Mesodermal cell (in vitro differentiated cells): Measurements from ENCODE around the gene PPP1R1B.

ENCODE experiments used
- H3K27ac ChIP-seq: 2 replicates; pipeline ENCODE4 v1.7.0; 2013; ENCODE audit warnings: mild to moderate bottlenecking, low read depth, low read length, moderate library complexity; ENCODE audit not compliant: severe bottlenecking
- H3K36me3 ChIP-seq: 2 replicates; pipeline ENCODE4 v1.7.1; 2013; ENCODE audit warnings: mild to moderate bottlenecking, low read length, moderate library complexity; ENCODE audit not compliant: control insufficient read depth, insufficient read depth
- H3K4me1 ChIP-seq: one replicate; pipeline ENCODE4 v1.7.1; 2013; ENCODE audit warnings: mild to moderate bottlenecking, low read length; ENCODE audit not compliant: insufficient read depth, control insufficient read depth, poor library complexity, severe bottlenecking
- H3K4me3 ChIP-seq: 2 replicates; pipeline ENCODE4 v1.7.0; 2013; ENCODE audit warnings: low read length, control low read depth, mild to moderate bottlenecking; ENCODE audit not compliant: insufficient read depth, poor library complexity, severe bottlenecking; ENCODE audit errors: extremely low read depth
- H3K9me3 ChIP-seq: 2 replicates; pipeline ENCODE4 v1.7.1; 2013; ENCODE audit warnings: mild to moderate bottlenecking, low read length, moderate library complexity; ENCODE audit not compliant: control insufficient read depth
- WGBS, 2 experiments: methylation state at CpG; one replicate each; pipeline ENCODE4 v1.1.5; 2013; ENCODE audit warnings: missing lambda C conversion rate in 2 of 2; ENCODE audit not compliant: insufficient coverage in 2 of 2; 5-methylcytosine and 5-hydroxymethylcytosine counted together

PPP1R1B gene

GRCh38 chr17:39660011-39660360 is 33.2 kb downstream of the PPP1R1B start:
- H3K27ac ChIP-seq = no peak overlapping the region

GRCh38 chr17:39660397-39661385 is 33.9 kb downstream of the PPP1R1B start:
- Histone ChIP-seq H3K27ac (no peak overlapping the region), H3K9me3 (no peaks in the 10 kb centered on the region), H3K36me3 (peaks cover 31% of the 10 kb centered on the region), H3K4me3 (no peak overlapping the region), H3K4me1 (peaks cover 10% of the 10 kb centered on the region)
- 91 to 94% methylated on average over 33 of the region's 35 CpGs for WGBS, 2 experiments

More at GRCh38 chr17:39660011-39660360, 33.2 kb downstream of the PPP1R1B start:
- H3K9me3 ChIP-seq = no peaks in the 10 kb centered on the region
- H3K4me3 ChIP-seq = no peak overlapping the region
- peaks cover 37% of the 10 kb centered on the region for H3K36me3 ChIP-seq
- H3K4me1 ChIP-seq = peaks cover 10% of the 10 kb centered on the region
- WGBS, 2 experiments = 86 to 100% methylated on average over 4 to 5 of the region's 5 CpGs

- H3K27ac ChIP-seq = no peak overlapping the region
- no peaks in the 10 kb centered on the region for H3K9me3 ChIP-seq
- WGBS, 2 experiments = 83 to 91% methylated on average over 4 to 8 of the region's 8 CpGs
- no peak overlapping the region for H3K4me3 ChIP-seq
- peaks cover 10% of the 10 kb centered on the region for H3K4me1 ChIP-seq
- peaks cover 31% of the 10 kb centered on the region for H3K36me3 ChIP-seq
Observed at GRCh38 chr17:39661744-39662541, 35.2 kb downstream of the PPP1R1B start.

GRCh38 chr17:39662551-39663339 is 36.0 kb downstream of the PPP1R1B start:
- no peaks in the 10 kb centered on the region for H3K9me3 ChIP-seq
- H3K27ac ChIP-seq = no peak overlapping the region
- no peak overlapping the region for H3K4me3 ChIP-seq
- H3K36me3 ChIP-seq = peaks cover 31% of the 10 kb centered on the region
- peaks cover 16% of the 10 kb centered on the region for H3K4me1 ChIP-seq
- WGBS, 2 experiments = 91 to 93% methylated on average over 17 to 18 of the region's 22 CpGs

- H3K27ac ChIP-seq = no peak overlapping the region
- WGBS, 2 experiments = no CpG with 5 or more reads among the region's 4 CpGs
- H3K4me3 ChIP-seq = no peak overlapping the region
- H3K9me3 ChIP-seq = no peaks in the 10 kb centered on the region
- H3K36me3 ChIP-seq = peaks cover 27% of the 10 kb centered on the region
- H3K4me1 ChIP-seq = peaks cover 20% of the 10 kb centered on the region
Observed at GRCh38 chr17:39663340-39663687, 36.6 kb downstream of the PPP1R1B start.

- H3K9me3 ChIP-seq = no peaks in the 10 kb centered on the region
- WGBS, 2 experiments = 19 to 33% methylated on average over 12 to 13 of the region's 17 CpGs
- peaks cover 21% of the 10 kb centered on the region for H3K36me3 ChIP-seq
- H3K4me3 ChIP-seq = no peak overlapping the region
- no peak overlapping the region for H3K27ac ChIP-seq
- H3K4me1 ChIP-seq = peaks cover 20% of the 10 kb centered on the region
Observed at GRCh38 chr17:39663688-39664580, 37.2 kb downstream of the PPP1R1B start.

GRCh38 chr17:39664581-39665561 is 38.1 kb downstream of the PPP1R1B start, which contains the start of gene TCAP:
Gene TCAP (plus strand): TSS chr17:39665349. CDS start chr17:39665360, 11 bp downstream.
- Histone ChIP-seq H3K4me3 (no peak within 1 kb of the TSS), H3K4me1 (peaks cover 20% of the 10 kb centered on the region), H3K9me3 (no peaks in the 10 kb centered on the region), H3K27ac (no peak within 1 kb of the TSS), H3K36me3 (peaks cover 14% of the 10 kb centered on the region)
- WGBS, 2 experiments = 71 to 80% methylated on average over 13 to 14 of the region's 15 CpGs

GRCh38 chr17:39665642-39666224 is 39.0 kb downstream of the PPP1R1B start:
- H3K36me3 ChIP-seq = peaks cover 6% of the 10 kb centered on the region
- H3K4me3 ChIP-seq = no peak overlapping the region
- WGBS, 2 experiments = 81 to 88% methylated on average over 10 to 13 of the region's 17 CpGs
- no peaks in the 10 kb centered on the region for H3K9me3 ChIP-seq
- H3K27ac ChIP-seq = no peak overlapping the region
- H3K4me1 ChIP-seq = peaks cover 20% of the 10 kb centered on the region

GRCh38 chr17:39666231-39666600 is 39.5 kb downstream of the PPP1R1B start:
- no peak overlapping the region for H3K4me3 ChIP-seq
- H3K36me3 ChIP-seq = peaks cover 4% of the 10 kb centered on the region
- WGBS, 2 experiments = 58 to 64% methylated on average over 2 of the region's 2 CpGs
- no peaks in the 10 kb centered on the region for H3K9me3 ChIP-seq
- no peak overlapping the region for H3K27ac ChIP-seq
- peaks cover 20% of the 10 kb centered on the region for H3K4me1 ChIP-seq
